ENCODE results near the gene CFD. TPM values are rescaled to one million over a fixed set of nuclear protein-coding genes. Genes with fewer than 3 reads are reported as not detected.
A peak's percentile ranks its signal among the peaks of the same experiment; 100 is the strongest.

Gene CFD
- total RNA-seq, 1 experiment from 2014 or later, result 1.9 TPM

DNA sequence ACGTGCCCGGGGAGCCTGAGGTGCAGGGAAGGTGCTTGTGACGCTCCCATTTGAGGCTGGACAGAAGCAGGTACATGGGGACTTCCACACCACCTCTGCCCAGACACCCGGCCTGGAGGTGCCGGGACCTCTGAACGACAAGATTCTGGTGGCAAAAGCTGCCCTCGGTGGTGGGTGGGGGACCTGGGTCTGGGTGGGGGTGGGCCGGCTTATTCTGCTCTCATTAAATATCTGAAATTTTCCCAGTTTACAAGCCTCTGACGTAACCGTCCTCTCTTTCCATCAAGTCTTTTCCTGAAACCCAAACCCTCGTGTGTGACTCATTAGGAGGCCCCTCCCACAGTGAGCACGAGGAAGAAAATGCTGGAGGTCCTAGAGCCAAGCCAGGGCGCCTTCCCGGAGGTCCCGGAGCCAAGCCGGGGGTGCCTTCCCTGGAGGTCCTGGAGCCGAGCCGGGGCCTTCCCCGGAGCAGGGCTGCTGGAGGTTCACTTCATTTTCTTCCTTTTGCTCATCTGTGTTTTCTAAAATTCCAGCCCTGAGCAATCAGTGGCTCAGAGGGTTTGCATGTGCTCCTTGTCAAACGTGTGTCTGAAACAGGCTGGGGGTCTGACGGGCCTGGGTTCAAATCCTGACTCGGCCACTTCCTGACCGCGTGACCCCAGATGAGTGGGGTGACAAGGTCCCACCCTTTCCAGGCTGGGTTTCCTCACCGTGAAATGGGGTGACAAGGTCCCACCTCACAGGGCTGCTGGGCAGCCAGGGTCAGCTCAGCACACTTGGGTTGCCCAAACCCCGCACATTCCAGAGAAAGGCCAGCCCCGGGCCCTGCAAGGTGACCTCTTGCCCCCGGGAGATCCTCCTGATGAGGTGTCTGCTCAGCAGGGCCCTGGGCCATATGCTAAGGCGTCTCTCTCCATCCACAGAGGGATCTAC lies 10.0 kb downstream of the CFD start:
- H3K9me3 ChIP-seq (ENCODE audit: control insufficient read depth, low read depth, low read length), result no peaks in the 10 kb centered on the region
- H4K5ac ChIP-seq (ENCODE audit: insufficient read length, low read depth, low read length), result no peak overlapping the region
- H3K27ac Mint-ChIP-seq, result peak overlapping the region in 1 of 3 experiments; percentile 17; a peak in 1 of 7 replicates

More for the DNA sequence above, 10.0 kb downstream of the CFD start:
- H3K23me2 ChIP-seq (ENCODE audit: insufficient read length, low read depth, low read length, poor library complexity, severe bottlenecking), result no peaks in the 10 kb centered on the region
- H3K79me1 ChIP-seq (ENCODE audit: insufficient read depth, low read depth, low read length, poor library complexity, severe bottlenecking), result no peaks in the 10 kb centered on the region
- H2AFZ ChIP-seq (ENCODE audit: low read length), result no peak overlapping the region
- no peak overlapping the region for H3T11ph ChIP-seq (ENCODE audit: low read length)
- H3K79me2 ChIP-seq (ENCODE audit: insufficient read depth, low read length), result no peaks in the 10 kb centered on the region
- no peak overlapping the region for H2AK5ac ChIP-seq (ENCODE audit: insufficient read length, low read length)
- H2BK5ac ChIP-seq (ENCODE audit: insufficient read length, low read length), result no peak overlapping the region
- Mint-ChIP-seq H3K4me3 (no peak overlapping the region), H3K36me3 (ENCODE audit: insufficient read depth in 1 of 3, low read depth in 3 of 3) (peaks cover 20 to 47% (median 38%) of the 10 kb centered on the region in 3 experiments), H3K4me1 (peaks cover 8 to 22% of the 10 kb centered on the region in 2 experiments), H3K9me3 (peaks cover 6 to 7% of the 10 kb centered on the region in 2 experiments), H3K27me3 (ENCODE audit: low read depth) (no peaks in the 10 kb centered on the region; the same call in 1 of the 2 replicates)
- H2BK20ac ChIP-seq (ENCODE audit: low read depth, low read length, poor library complexity, severe bottlenecking), result no peak overlapping the region
- H4K91ac ChIP-seq (ENCODE audit: insufficient read length, low read depth, low read length), result no peak overlapping the region
- no peaks in the 10 kb centered on the region for H3K27me3 ChIP-seq (ENCODE audit: insufficient read depth, low read length)
- no peak overlapping the region for H3K18ac ChIP-seq (ENCODE audit: insufficient read length, low read depth, low read length)
- no peak for DNase-seq
- no peak overlapping the region for H2BK12ac ChIP-seq (ENCODE audit: insufficient read length, low read depth, low read length)
- H3K23ac ChIP-seq (ENCODE audit: insufficient read length, low read depth, low read length), result no peak overlapping the region
- no peak overlapping the region for H3K4me2 ChIP-seq (ENCODE audit: insufficient read depth, insufficient read length, low read length)
- WGBS (ENCODE audit: extremely low coverage, insufficient read length, low lambda C conversion rate), result no CpG with 5 or more reads among the region's 29 CpGs
- H3K14ac ChIP-seq (ENCODE audit: insufficient read depth, low read length), result no peak overlapping the region
- no peak overlapping the region for H3K56ac ChIP-seq (ENCODE audit: insufficient read length, low read depth, low read length)
- no peak overlapping the region for H2BK15ac ChIP-seq (ENCODE audit: low read depth, low read length)
- H4K8ac ChIP-seq (replicated peaks; ENCODE audit: insufficient read length, low read depth, low read length), result no peak overlapping the region
- H3K9ac ChIP-seq (ENCODE audit: extremely low read depth, insufficient read length, low read length), result no peak overlapping the region
- no peak overlapping the region for H3K27ac ChIP-seq (ENCODE audit: insufficient read length, low read depth, low read length)
- no peaks in the 10 kb centered on the region for H3K4me1 ChIP-seq (ENCODE audit: insufficient read depth, low read length)
- TF ChIP-seq, protein P1, sequence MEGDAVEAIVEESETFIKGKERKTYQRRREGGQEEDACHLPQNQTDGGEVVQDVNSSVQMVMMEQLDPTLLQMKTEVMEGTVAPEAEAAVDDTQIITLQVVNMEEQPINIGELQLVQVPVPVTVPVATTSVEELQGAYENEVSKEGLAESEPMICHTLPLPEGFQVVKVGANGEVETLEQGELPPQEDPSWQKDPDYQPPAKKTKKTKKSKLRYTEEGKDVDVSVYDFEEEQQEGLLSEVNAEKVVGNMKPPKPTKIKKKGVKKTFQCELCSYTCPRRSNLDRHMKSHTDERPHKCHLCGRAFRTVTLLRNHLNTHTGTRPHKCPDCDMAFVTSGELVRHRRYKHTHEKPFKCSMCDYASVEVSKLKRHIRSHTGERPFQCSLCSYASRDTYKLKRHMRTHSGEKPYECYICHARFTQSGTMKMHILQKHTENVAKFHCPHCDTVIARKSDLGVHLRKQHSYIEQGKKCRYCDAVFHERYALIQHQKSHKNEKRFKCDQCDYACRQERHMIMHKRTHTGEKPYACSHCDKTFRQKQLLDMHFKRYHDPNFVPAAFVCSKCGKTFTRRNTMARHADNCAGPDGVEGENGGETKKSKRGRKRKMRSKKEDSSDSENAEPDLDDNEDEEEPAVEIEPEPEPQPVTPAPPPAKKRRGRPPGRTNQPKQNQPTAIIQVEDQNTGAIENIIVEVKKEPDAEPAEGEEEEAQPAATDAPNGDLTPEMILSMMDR (conservative IDR thresholded peaks at IDR 0.05), result no peak
- H4K20me1 ChIP-seq (ENCODE audit: control insufficient read depth, insufficient read depth, insufficient read length), result no peaks in the 10 kb centered on the region
- no peak overlapping the region for H3K4ac ChIP-seq (ENCODE audit: low read depth, low read length)
- H2BK120ac ChIP-seq (ENCODE audit: low read depth, low read length, poor library complexity, severe bottlenecking), result no peak overlapping the region

All from H9 (cell line).